Endodermal cell (in vitro differentiated cells): ENCODE measurements around the gene TEF. TPM values are rescaled to one million over a fixed set of nuclear protein-coding genes. Genes with fewer than 3 reads are reported as not detected.

Experiments used
- DNase-seq: peaks from one replicate; pipeline ENCODE4 v3.0.0-alpha.2; 2017
- H3K27ac ChIP-seq: 2 replicates; pipeline ENCODE4 v1.5.1; 2013; ENCODE audit warnings: mild to moderate bottlenecking, low read depth, low read length, moderate library complexity
- H3K27me3 ChIP-seq: 2 replicates; pipeline ENCODE4 v1.6.1; 2013; ENCODE audit warnings: mild to moderate bottlenecking, low read length, moderate library complexity; ENCODE audit not compliant: insufficient read depth, control insufficient read depth, poor library complexity, severe bottlenecking
- H3K36me3 ChIP-seq: 2 replicates; pipeline ENCODE4 v1.7.0; 2013; ENCODE audit warnings: mild to moderate bottlenecking, low read length, moderate library complexity; ENCODE audit not compliant: control insufficient read depth, insufficient read depth
- H3K4me1 ChIP-seq: one replicate; pipeline ENCODE4 v1.7.0; 2013; ENCODE audit warnings: low read length; ENCODE audit not compliant: control insufficient read depth, insufficient read depth
- H3K4me3 ChIP-seq: 2 replicates; pipeline ENCODE4 v1.5.1; 2013; ENCODE audit warnings: mild to moderate bottlenecking, low read length, moderate library complexity
- H3K9ac ChIP-seq: 2 replicates; pipeline ENCODE4 v1.6.1; 2013; ENCODE audit warnings: mild to moderate bottlenecking, low read length, moderate library complexity; ENCODE audit not compliant: poor library complexity, severe bottlenecking; ENCODE audit errors: extremely low read depth
- H3K9me3 ChIP-seq: 2 replicates; pipeline ENCODE4 v1.6.1; 2013; ENCODE audit warnings: mild to moderate bottlenecking, low read length, moderate library complexity; ENCODE audit not compliant: control insufficient read depth
- H3K27ac Mint-ChIP-seq: 2 replicates; pipeline ENCODE4 v1.8.0; 2020; ENCODE audit warnings: mixed read lengths
- H3K27me3 Mint-ChIP-seq: 2 replicates; pipeline ENCODE4 v1.8.0; 2021; ENCODE audit warnings: mild to moderate bottlenecking, mixed read lengths; ENCODE audit not compliant: insufficient read depth
- H3K36me3 Mint-ChIP-seq: 2 replicates; pipeline ENCODE4 v1.8.0; 2020; ENCODE audit warnings: low read depth, mixed read lengths
- H3K4me1 Mint-ChIP-seq: 2 replicates; pipeline ENCODE4 v1.8.0; 2020; ENCODE audit warnings: mixed read lengths
- H3K4me3 Mint-ChIP-seq: 2 replicates; pipeline ENCODE4 v1.8.0; 2020; ENCODE audit warnings: mild to moderate bottlenecking, moderate library complexity, mixed read lengths
- H3K9me3 Mint-ChIP-seq: 2 replicates; pipeline ENCODE4 v1.8.0; 2020; ENCODE audit warnings: mild to moderate bottlenecking, mixed read lengths
- WGBS, 2 experiments: methylation state at CpG; one replicate each; pipeline versions ENCODE4 v1.1.5 to v1.1.7; 2013; ENCODE audit warnings: missing lambda C conversion rate in 2 of 2, mixed read lengths in 1 of 2; ENCODE audit not compliant: insufficient coverage in 1 of 2, insufficient read length in 1 of 2; 5-methylcytosine and 5-hydroxymethylcytosine counted together
- total RNA-seq, 2 donors: library from RNA; stranded (reverse); fragmentation: NEBNext Ultra II Directional in 1 of 2; extraction: Animal tissue kit (Norgen Biotek cat#: 25700) in 1 of 2; gene quantifications; 2 replicates in 1 of 2; 3 replicates in 1 of 2; pipeline ENCODE4 v1.2.1, GENCODE V29; 2021
- TF ChIP-seq, protein P1 (sequence below): fragments of 200-600 bp; sonication (generic); conservative IDR thresholded peaks from 2 replicates; pipeline ENCODE4 v1.5.0; 2021; ENCODE audit warnings: antibody characterized with exemption, mild to moderate bottlenecking

Gene TEF
- total RNA-seq, 2 donors from 2014 or later = 4.7 to 7.9 TPM

GRCh38 chr22:41411021-41411851, 29.5 kb downstream of the TEF start:
- H3K4me1 Mint-ChIP-seq = peaks cover 15% of the 10 kb centered on the region
- H3K36me3 ChIP-seq = no peaks in the 10 kb centered on the region
- H3K27ac Mint-ChIP-seq = no peak overlapping the region
- H3K27me3 Mint-ChIP-seq = no peaks in the 10 kb centered on the region
- no peak overlapping the region for H3K4me3 ChIP-seq
- H3K9ac ChIP-seq = no peak overlapping the region
- no peaks in the 10 kb centered on the region for H3K9me3 ChIP-seq
- no peaks in the 10 kb centered on the region for H3K27me3 ChIP-seq
- 91 to 92% methylated on average over 9 to 11 of the region's 11 CpGs for WGBS, 2 experiments
- H3K4me1 ChIP-seq = peaks cover 4% of the 10 kb centered on the region
- no peak overlapping the region for H3K27ac ChIP-seq
- no peaks in the 10 kb centered on the region for H3K9me3 Mint-ChIP-seq
- TF ChIP-seq, protein P1, sequence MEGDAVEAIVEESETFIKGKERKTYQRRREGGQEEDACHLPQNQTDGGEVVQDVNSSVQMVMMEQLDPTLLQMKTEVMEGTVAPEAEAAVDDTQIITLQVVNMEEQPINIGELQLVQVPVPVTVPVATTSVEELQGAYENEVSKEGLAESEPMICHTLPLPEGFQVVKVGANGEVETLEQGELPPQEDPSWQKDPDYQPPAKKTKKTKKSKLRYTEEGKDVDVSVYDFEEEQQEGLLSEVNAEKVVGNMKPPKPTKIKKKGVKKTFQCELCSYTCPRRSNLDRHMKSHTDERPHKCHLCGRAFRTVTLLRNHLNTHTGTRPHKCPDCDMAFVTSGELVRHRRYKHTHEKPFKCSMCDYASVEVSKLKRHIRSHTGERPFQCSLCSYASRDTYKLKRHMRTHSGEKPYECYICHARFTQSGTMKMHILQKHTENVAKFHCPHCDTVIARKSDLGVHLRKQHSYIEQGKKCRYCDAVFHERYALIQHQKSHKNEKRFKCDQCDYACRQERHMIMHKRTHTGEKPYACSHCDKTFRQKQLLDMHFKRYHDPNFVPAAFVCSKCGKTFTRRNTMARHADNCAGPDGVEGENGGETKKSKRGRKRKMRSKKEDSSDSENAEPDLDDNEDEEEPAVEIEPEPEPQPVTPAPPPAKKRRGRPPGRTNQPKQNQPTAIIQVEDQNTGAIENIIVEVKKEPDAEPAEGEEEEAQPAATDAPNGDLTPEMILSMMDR = no peak
- H3K4me3 Mint-ChIP-seq = no peak overlapping the region
- DNase-seq = no peak
- H3K36me3 Mint-ChIP-seq = no peaks in the 10 kb centered on the region

- Mint-ChIP-seq H3K27ac (no peak overlapping the region), H3K27me3 (no peaks in the 10 kb centered on the region), H3K36me3 (no peaks in the 10 kb centered on the region), H3K9me3 (no peaks in the 10 kb centered on the region), H3K4me3 (no peak overlapping the region), H3K4me1 (peaks cover 15% of the 10 kb centered on the region)
- Histone ChIP-seq H3K27me3 (no peaks in the 10 kb centered on the region), H3K9ac (no peak overlapping the region), H3K36me3 (no peaks in the 10 kb centered on the region), H3K9me3 (no peaks in the 10 kb centered on the region), H3K27ac (no peak overlapping the region), H3K4me1 (peaks cover 4% of the 10 kb centered on the region), H3K4me3 (no peak overlapping the region)
- 91 to 94% methylated on average over 3 to 4 of the region's 4 CpGs for WGBS, 2 experiments
- DNase-seq = no peak
- TF ChIP-seq, protein P1 = no peak
These were observed 33.8 kb downstream of the TEF start for GRCh38 chr22:41415554-41415953.

GRCh38 chr22:41417622-41418390, 36.1 kb downstream of the TEF start:
- Mint-ChIP-seq H3K27ac (no peak overlapping the region), H3K27me3 (no peaks in the 10 kb centered on the region), H3K36me3 (peaks cover 6% of the 10 kb centered on the region), H3K9me3 (no peaks in the 10 kb centered on the region), H3K4me1 (peaks cover 9% of the 10 kb centered on the region), H3K4me3 (no peak overlapping the region)
- no peak overlapping the region for H3K9ac ChIP-seq
- H3K4me1 ChIP-seq = peaks cover 4% of the 10 kb centered on the region
- H3K27me3 ChIP-seq = no peaks in the 10 kb centered on the region
- H3K27ac ChIP-seq = no peak overlapping the region
- no peaks in the 10 kb centered on the region for H3K9me3 ChIP-seq
- H3K36me3 ChIP-seq = no peaks in the 10 kb centered on the region
- H3K4me3 ChIP-seq = no peak overlapping the region
- no peak for DNase-seq
- TF ChIP-seq, protein P1 = no peak
- 89 to 92% methylated on average over 10 to 13 of the region's 13 CpGs for WGBS, 2 experiments
